Sigmoid colon (tissue), 7 donors: Measurements from ENCODE around the gene RALGDS. TPM values are rescaled to one million over a fixed set of nuclear protein-coding genes. Genes with fewer than 3 reads are reported as not detected.

Experiments used
- DNase-seq: peaks from one replicate; pipeline ENCODE4 v3.0.0-alpha.2; 2019
- H3K27ac ChIP-seq, 4 donors: fragments of 200-600 bp; sonication (generic); one replicate each; pipeline ENCODE4 v1.5.1; 2016 to 2019; ENCODE audit warnings: mild to moderate bottlenecking in 1 of 4
- H3K27me3 ChIP-seq, 3 donors: fragments of 200-600 bp; sonication (generic); one replicate each; pipeline ENCODE4 v1.5.1; 2019; ENCODE audit warnings: mild to moderate bottlenecking in 1 of 3
- H3K36me3 ChIP-seq, 4 donors: fragments of 200-600 bp; sonication (generic); one replicate each; pipeline ENCODE4 v1.5.1; 2016 to 2019
- H3K4me1 ChIP-seq, 4 donors: fragments of 200-600 bp; sonication (generic); one replicate each; pipeline ENCODE4 v1.5.1; 2017 to 2019
- H3K4me3 ChIP-seq, 4 donors: fragments of 200-600 bp; sonication (generic); one replicate each; pipeline ENCODE4 v1.5.1; 2017 to 2019; ENCODE audit warnings: mild to moderate bottlenecking in 2 of 4, moderate library complexity in 1 of 4
- H3K9me3 ChIP-seq, 4 donors: fragments of 200-600 bp in 3 of 4; sonication (generic) in 3 of 4; one replicate each; pipeline versions ENCODE4 v1.5.1 to v1.6.1; 2013 to 2019
- CTCF ChIP-seq, 4 experiments: fragments of 450-650 bp in 3 of 4; fragments of 200-600 bp in 1 of 4; IDR thresholded peaks; one replicate each; pipeline ENCODE4 v1.5.1; 2016 to 2019; ENCODE audit warnings: antibody characterized with exemption in 4 of 4, mild to moderate bottlenecking in 3 of 4, moderate library complexity in 2 of 4
- EP300 ChIP-seq, 4 donors: sonication (generic); formaldehyde crosslinking; IDR thresholded peaks; one replicate each; pipeline ENCODE4 v1.6.1; 2017; ENCODE audit warnings: antibody characterized with exemption in 4 of 4
- POLR2A ChIP-seq, 2 donors: fragments of 450-650 bp; IDR thresholded peaks; one replicate each; pipeline ENCODE4 v1.6.1; 2016; ENCODE audit warnings: antibody characterized with exemption in 2 of 2, mild to moderate bottlenecking in 2 of 2, moderate library complexity in 2 of 2
- POLR2AphosphoS5 ChIP-seq, 4 donors: sonication (generic); formaldehyde crosslinking; IDR thresholded peaks; one replicate each; pipeline ENCODE4 v1.6.1; 2017; ENCODE audit warnings: antibody characterized with exemption in 4 of 4
- WGBS, 2 donors: extraction: QIAGEN DNeasy Blood & Tissue Kit; methylation state at CpG; one replicate each; pipeline ENCODE4 v1.1.7; 2013; 5-methylcytosine and 5-hydroxymethylcytosine counted together
- intact Hi-C: fragments of 100-400 bp; cut with DNase I; formaldehyde crosslinking; loops from one replicate; pipeline ENCODE4 v1.15.1; 2023
- polyA plus RNA-seq, 3 donors: library from polyadenylated mRNA; stranded (reverse); fragments of 200-250 nt; gene quantifications; one replicate each; pipeline ENCODE4 v1.2.3, GENCODE V29; 2013
- total RNA-seq, 4 donors: library from RNA; depleted of rRNA; stranded (reverse); fragments of >200 nt; gene quantifications; one replicate each; pipeline ENCODE4 v1.1.0, GENCODE V29; 2016
- donor health status: healthy with polysubstance abuse.
- donor health status: Bipolar disorder and iron deficiency.
- donor health status: healthy.

RALGDS gene
- total and polyA plus RNA-seq, 7 donors: 27.6 to 52.7 (median 39.6) TPM

- intact Hi-C loops: no loop called here
- DNase-seq: no peak
- H3K27ac ChIP-seq: no peak overlapping the region
- no peaks in the 10 kb centered on the region for H3K4me1 ChIP-seq
- TF ChIP-seq EP300 (IDR thresholded peaks at IDR 0.05) (no peak), POLR2A (IDR thresholded peaks at IDR 0.05) (no peak)
- H3K36me3 ChIP-seq: peaks cover 63 to 83% (median 73%) of the 10 kb centered on the region in 4 donors
- peaks cover 0 to 3% (median 0%) of the 10 kb centered on the region in 4 donors for H3K9me3 ChIP-seq
- no peaks in the 10 kb centered on the region for H3K27me3 ChIP-seq
- no peak overlapping the region for H3K4me3 ChIP-seq
- 88 to 96% methylated on average over 13 of the region's 13 CpGs for WGBS, 2 donors
Measured at GRCh38 chr9:133100506-133101355, 20.3 kb downstream of the RALGDS start.

- no peak overlapping the region for H3K4me3 ChIP-seq
- H3K27me3 ChIP-seq: no peaks in the 10 kb centered on the region
- intact Hi-C loops: no loop called here
- H3K9me3 ChIP-seq: peaks cover 0 to 3% (median 1%) of the 10 kb centered on the region in 4 donors
- no peaks in the 10 kb centered on the region for H3K4me1 ChIP-seq
- DNase-seq: no peak
- no peak overlapping the region for H3K27ac ChIP-seq
- no peak for TF ChIP-seq POLR2AphosphoS5 (IDR thresholded peaks at IDR 0.05)
- TF ChIP-seq POLR2A (IDR thresholded peaks at IDR 0.05): no peak
- TF ChIP-seq CTCF (IDR thresholded peaks at IDR 0.05): no peak
- no peak for TF ChIP-seq EP300 (IDR thresholded peaks at IDR 0.05)
- H3K36me3 ChIP-seq: peaks cover 63 to 76% (median 72%) of the 10 kb centered on the region in 4 donors
- 95 to 96% methylated on average over 12 of the region's 12 CpGs for WGBS, 2 donors
Measured at GRCh38 chr9:133099726-133100505, 21.1 kb downstream of the RALGDS start.

GRCh38 chr9:133098871-133099270, 22.2 kb downstream of the RALGDS start:
- peaks cover 0 to 3% (median 1%) of the 10 kb centered on the region in 4 donors for H3K9me3 ChIP-seq
- intact Hi-C loops: no loop called here
- H3K36me3 ChIP-seq: peaks cover 57 to 66% (median 62%) of the 10 kb centered on the region in 4 donors
- no peaks in the 10 kb centered on the region for H3K4me1 ChIP-seq
- no peak for TF ChIP-seq POLR2AphosphoS5 (IDR thresholded peaks at IDR 0.05)
- no peak for TF ChIP-seq EP300 (IDR thresholded peaks at IDR 0.05)
- TF ChIP-seq POLR2A (IDR thresholded peaks at IDR 0.05): no peak
- no peak for TF ChIP-seq CTCF (IDR thresholded peaks at IDR 0.05)
- 91 to 95% methylated on average over 5 of the region's 5 CpGs for WGBS, 2 donors
- no peaks in the 10 kb centered on the region for H3K27me3 ChIP-seq
- H3K27ac ChIP-seq: no peak overlapping the region
- DNase-seq: no peak
- no peak overlapping the region for H3K4me3 ChIP-seq

GRCh38 chr9:133098104-133098754, 22.8 kb downstream of the RALGDS start:
- peak; percentile 63 for DNase-seq
- 90 to 97% methylated on average over 16 of the region's 16 CpGs for WGBS, 2 donors
- H3K27me3 ChIP-seq: no peaks in the 10 kb centered on the region
- intact Hi-C loops: no loop called here
- H3K9me3 ChIP-seq: peaks cover 0 to 3% (median 1%) of the 10 kb centered on the region in 4 donors
- TF ChIP-seq POLR2AphosphoS5 (IDR thresholded peaks at IDR 0.05): peak in 1 of 4 donors; percentile 3
- TF ChIP-seq POLR2A (IDR thresholded peaks at IDR 0.05): no peak
- no peak for TF ChIP-seq EP300 (IDR thresholded peaks at IDR 0.05)
- no peak for TF ChIP-seq CTCF (IDR thresholded peaks at IDR 0.05)
- no peaks in the 10 kb centered on the region for H3K4me1 ChIP-seq
- H3K27ac ChIP-seq: no peak overlapping the region
- H3K36me3 ChIP-seq: peaks cover 51 to 59% (median 58%) of the 10 kb centered on the region in 4 donors
- H3K4me3 ChIP-seq: no peak overlapping the region
